Natural killer cell treated with Interleukin-12 subunit alpha and Interleukin-12 subunit beta and Interleukin-15 and Interleukin-18, amount 100 ng/mL, for 72 hours (primary cell): ENCODE measurements around the gene POR. TPM values are rescaled to one million over a fixed set of nuclear protein-coding genes. Genes with fewer than 3 reads are reported as not detected.

Source experiments
- ATAC-seq, 2 donors: fragments of 150-1000 bp; cut with Tn5 transposase in 1 of 2; sonication (Bioruptor Pico), chemical (Tn5 transposase) in 1 of 2; 2 replicates each; pipeline ENCODE4 v1.10.0; 2021
- DNase-seq: peaks from one replicate; pipeline ENCODE4 v3.0.0; 2022; ENCODE audit warnings: low spot score
- H3K27ac Mint-ChIP-seq, 2 donors: 1 replicate in 1 of 2; 2 replicates in 1 of 2; pipeline ENCODE4 v1.8.0; 2022; ENCODE audit warnings: mixed read lengths in 2 of 2, mild to moderate bottlenecking in 1 of 2, moderate library complexity in 1 of 2
- H3K27me3 Mint-ChIP-seq, 2 donors: 1 replicate in 1 of 2; 2 replicates in 1 of 2; pipeline ENCODE4 v1.8.0; 2022; ENCODE audit warnings: mixed read lengths in 2 of 2
- H3K36me3 Mint-ChIP-seq: one replicate; pipeline ENCODE4 v1.8.0; 2022; ENCODE audit warnings: mixed read lengths
- H3K4me1 Mint-ChIP-seq, 2 donors: 1 replicate in 1 of 2; 2 replicates in 1 of 2; pipeline ENCODE4 v1.8.0; 2022; ENCODE audit warnings: low read depth in 2 of 2, mixed read lengths in 2 of 2, mild to moderate bottlenecking in 1 of 2
- H3K4me3 Mint-ChIP-seq: one replicate; pipeline ENCODE4 v1.8.0; 2022; ENCODE audit warnings: mixed read lengths
- H3K9me3 Mint-ChIP-seq: 2 replicates; pipeline ENCODE4 v1.8.0; 2022; ENCODE audit warnings: mixed read lengths
- total RNA-seq, 2 donors: library from RNA; stranded (reverse); gene quantifications; one replicate each; pipeline ENCODE4 v1.2.3, GENCODE V29; 2022

Gene POR
- total RNA-seq, 2 donors from 2014 or later: 112 to 164 TPM

DNA sequence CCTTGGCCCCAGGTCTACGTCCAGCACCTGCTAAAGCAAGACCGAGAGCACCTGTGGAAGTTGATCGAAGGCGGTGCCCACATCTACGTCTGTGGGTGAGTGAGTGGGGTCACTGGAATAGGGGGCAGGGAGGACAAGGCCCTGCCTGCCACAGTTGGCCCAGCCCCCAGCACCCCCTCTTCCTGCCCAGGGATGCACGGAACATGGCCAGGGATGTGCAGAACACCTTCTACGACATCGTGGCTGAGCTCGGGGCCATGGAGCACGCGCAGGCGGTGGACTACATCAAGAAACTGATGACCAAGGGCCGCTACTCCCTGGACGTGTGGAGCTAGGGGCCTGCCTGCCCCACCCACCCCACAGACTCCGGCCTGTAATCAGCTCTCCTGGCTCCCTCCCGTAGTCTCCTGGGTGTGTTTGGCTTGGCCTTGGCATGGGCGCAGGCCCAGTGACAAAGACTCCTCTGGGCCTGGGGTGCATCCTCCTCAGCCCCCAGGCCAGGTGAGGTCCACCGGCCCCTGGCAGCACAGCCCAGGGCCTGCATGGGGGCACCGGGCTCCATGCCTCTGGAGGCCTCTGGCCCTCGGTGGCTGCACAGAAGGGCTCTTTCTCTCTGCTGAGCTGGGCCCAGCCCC is 71.3 kb downstream of the POR start:
- no peak for DNase-seq
- no peak overlapping the region for H3K4me3 Mint-ChIP-seq
- peak overlapping the region; percentile 47 to 74 for H3K27ac Mint-ChIP-seq
- no peaks in the 10 kb centered on the region for H3K9me3 Mint-ChIP-seq
- no peaks in the 10 kb centered on the region for H3K27me3 Mint-ChIP-seq
- ATAC-seq: no peak
- H3K36me3 Mint-ChIP-seq: no peaks in the 10 kb centered on the region
- H3K4me1 Mint-ChIP-seq: peaks cover 16 to 31% of the 10 kb centered on the region in 2 donors

DNA sequence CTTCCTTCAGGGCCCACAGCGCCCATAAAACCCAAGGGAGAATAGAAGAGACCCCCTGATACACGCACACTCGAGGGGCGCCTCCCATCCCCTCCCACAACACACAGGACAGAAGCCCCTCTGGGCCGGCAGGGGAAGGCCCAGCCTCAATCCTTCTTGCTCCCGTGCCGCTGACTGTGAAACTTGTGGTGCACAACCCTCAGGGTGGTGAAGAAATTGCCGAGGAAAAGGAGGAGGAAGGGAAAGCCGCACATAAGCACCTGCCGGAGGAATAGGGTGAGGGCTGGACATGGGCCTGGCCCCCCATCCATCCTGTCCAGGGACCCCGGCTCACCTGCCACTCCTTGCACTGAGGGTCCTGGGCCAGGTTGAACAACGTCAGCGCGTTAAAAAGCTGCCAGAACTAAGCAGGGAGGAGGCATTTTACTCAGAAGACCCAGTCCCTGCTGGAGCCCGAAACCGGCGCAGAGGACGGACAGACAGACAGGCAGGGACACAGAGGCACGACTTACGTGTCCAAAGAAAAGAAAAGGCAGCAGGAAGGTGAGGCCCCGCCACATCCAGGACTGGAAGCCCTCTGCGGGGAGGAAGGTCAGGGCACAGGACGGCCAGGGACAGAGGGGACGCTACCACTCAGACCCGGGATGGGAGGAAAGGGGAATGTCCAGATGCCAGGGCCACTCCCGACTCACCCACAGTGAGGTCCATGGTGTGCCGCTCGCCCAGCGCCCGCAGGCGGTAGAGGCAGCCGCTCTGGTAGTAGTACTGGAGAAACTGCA is 72.3 kb downstream of the POR start:
- no peaks in the 10 kb centered on the region for H3K27me3 Mint-ChIP-seq
- peak overlapping the region; percentile 47 to 74 for H3K27ac Mint-ChIP-seq
- DNase-seq: no peak
- no peak overlapping the region for H3K4me3 Mint-ChIP-seq
- H3K9me3 Mint-ChIP-seq: no peaks in the 10 kb centered on the region
- H3K36me3 Mint-ChIP-seq: no peaks in the 10 kb centered on the region
- ATAC-seq: no peak
- peaks cover 16 to 36% of the 10 kb centered on the region in 2 donors for H3K4me1 Mint-ChIP-seq

DNA sequence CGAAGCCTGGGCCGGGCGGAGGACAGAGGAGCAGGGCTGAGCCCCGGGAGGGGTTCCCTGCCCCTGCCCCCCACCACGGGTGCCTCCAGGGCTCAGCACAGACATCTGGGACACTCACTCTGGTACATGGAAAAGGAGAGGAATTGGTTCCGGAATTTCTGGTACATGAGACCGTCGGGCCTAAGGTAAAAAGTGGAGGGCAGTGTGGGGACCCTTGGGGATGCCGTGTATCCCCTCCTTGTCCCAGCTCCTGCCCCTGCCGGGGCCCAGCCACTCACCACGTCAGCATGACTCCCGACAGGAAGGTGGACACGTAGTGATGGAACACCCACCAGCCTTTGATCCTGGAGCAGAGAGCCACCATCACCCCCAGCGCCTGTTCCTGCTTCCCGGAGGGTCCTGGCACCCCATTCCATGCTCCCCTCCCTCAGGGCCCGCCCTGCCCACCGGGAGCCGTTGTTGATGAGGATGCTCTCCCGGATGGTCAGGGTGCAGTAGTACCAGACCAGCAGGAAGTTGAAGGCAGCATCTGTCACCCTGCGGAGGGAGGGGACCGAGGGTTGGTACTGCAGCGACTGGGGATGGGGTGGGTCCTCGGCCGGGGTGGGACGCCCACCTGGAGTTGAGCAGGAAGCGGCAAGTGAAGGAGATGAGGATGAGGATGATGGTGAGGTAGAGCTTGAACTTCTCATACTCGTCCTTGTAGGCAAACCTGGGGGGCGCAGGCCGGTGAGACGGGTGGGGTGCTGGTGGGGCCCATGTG is 73.0 kb downstream of the POR start:
- DNase-seq (no peak), ATAC-seq (no peak)
- H3K9me3 Mint-ChIP-seq: no peaks in the 10 kb centered on the region
- H3K36me3 Mint-ChIP-seq: no peaks in the 10 kb centered on the region
- peaks cover 16 to 39% of the 10 kb centered on the region in 2 donors for H3K4me1 Mint-ChIP-seq
- no peak overlapping the region for H3K4me3 Mint-ChIP-seq
- H3K27me3 Mint-ChIP-seq: no peaks in the 10 kb centered on the region
- H3K27ac Mint-ChIP-seq: peak overlapping the region; percentile 47 to 74

DNA sequence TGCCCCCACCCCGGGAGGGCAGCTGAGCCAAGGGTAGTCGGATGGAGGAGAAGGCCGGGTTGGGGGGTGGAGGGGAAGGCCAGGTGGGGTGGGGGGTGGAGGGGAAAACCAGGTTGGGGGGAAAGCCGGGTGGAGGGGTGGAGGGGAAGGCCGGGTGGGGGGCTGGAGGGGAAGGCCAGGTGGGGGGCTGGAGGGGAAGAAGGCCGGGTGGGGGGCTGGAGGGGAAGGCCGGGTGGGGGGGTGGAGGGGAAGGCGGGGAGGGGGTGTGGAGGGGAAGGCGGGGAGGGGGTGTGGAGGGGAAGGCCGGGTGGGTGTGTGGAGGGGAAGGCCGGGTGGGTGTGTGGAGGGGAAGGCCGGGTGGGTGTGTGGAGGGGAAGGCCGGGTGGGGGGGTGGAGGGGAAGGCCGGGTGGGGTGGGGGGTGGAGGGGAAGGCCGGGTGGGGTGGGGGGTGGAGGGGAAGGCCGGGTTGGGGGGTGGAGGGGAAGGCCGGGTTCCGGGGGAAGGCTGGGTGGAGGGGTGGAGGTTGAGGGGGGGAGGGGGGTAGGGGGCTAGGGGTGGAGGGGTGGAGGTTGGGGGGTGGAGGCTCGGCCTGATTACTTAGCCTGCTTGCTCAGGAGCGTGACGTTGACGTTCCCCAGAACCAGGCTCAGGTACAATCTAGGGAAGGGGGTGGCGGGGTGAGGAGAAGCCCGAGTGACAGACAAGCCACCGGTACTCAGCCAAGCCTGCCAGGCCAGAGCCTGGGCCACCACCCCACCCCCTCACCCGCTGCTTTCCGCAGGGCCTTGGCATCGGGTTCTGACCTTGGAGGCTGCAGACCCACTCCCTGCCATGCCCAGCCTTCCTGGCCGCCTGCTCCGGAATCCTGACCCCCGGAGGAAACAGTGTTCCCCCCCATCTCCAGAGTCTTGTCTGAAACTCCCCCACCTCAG is 73.9 kb downstream of the POR start:
- no peaks in the 10 kb centered on the region for H3K36me3 Mint-ChIP-seq
- H3K9me3 Mint-ChIP-seq: no peaks in the 10 kb centered on the region
- peak overlapping the region in 1 of 2 donors; percentile 89 for H3K27ac Mint-ChIP-seq
- ATAC-seq (no peak), DNase-seq (no peak)
- peaks cover 22 to 44% of the 10 kb centered on the region in 2 donors for H3K4me1 Mint-ChIP-seq
- H3K4me3 Mint-ChIP-seq: no peak overlapping the region
- no peaks in the 10 kb centered on the region for H3K27me3 Mint-ChIP-seq

- Mint-ChIP-seq H3K4me3 (peak overlapping the region; percentile 51), H3K4me1 (peaks cover 22 to 46% of the 10 kb centered on the region in 2 donors), H3K27me3 (no peaks in the 10 kb centered on the region), H3K36me3 (no peaks in the 10 kb centered on the region), H3K9me3 (no peaks in the 10 kb centered on the region), H3K27ac (peak overlapping the region; percentile 72 to 89)
- ATAC-seq (no peak), DNase-seq (peak; percentile 60)
Observed at GRCh38 chr7:75989500-75990388, 74.8 kb downstream of the POR start.

DNA sequence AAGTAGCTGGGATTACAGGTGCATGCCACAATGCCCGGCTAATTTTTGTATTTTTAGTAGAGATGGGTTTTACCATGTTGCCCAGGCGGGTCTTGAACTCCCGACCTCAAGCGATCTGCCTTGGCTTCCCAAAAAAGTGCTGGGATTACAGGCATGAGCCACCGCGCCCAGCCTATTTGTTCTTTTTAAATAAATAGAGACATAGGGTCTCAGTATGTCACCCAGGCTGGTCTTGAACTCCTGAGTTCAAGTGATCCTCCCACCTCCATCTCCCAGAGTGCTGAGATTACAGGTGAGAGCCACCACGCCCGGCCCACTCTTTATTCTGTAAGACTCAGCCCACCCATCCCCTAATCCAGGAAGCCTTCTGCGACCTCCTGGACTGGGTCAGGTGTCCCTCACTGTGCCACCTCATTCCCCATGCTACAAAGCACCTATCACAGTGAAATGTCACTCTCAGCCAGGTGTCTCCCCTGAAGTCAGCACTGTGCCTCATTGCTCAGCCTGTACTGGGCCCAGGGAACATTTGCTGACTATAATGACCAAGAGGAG is 76.7 kb downstream of the POR start:
- DNase-seq (peak; percentile 32), ATAC-seq (no peak)
- Mint-ChIP-seq H3K36me3 (no peaks in the 10 kb centered on the region), H3K4me1 (peaks cover 33 to 59% of the 10 kb centered on the region in 2 donors), H3K27ac (peak overlapping the region in 1 of 2 donors; percentile 89), H3K9me3 (no peaks in the 10 kb centered on the region), H3K4me3 (no peak overlapping the region), H3K27me3 (no peaks in the 10 kb centered on the region)

DNA sequence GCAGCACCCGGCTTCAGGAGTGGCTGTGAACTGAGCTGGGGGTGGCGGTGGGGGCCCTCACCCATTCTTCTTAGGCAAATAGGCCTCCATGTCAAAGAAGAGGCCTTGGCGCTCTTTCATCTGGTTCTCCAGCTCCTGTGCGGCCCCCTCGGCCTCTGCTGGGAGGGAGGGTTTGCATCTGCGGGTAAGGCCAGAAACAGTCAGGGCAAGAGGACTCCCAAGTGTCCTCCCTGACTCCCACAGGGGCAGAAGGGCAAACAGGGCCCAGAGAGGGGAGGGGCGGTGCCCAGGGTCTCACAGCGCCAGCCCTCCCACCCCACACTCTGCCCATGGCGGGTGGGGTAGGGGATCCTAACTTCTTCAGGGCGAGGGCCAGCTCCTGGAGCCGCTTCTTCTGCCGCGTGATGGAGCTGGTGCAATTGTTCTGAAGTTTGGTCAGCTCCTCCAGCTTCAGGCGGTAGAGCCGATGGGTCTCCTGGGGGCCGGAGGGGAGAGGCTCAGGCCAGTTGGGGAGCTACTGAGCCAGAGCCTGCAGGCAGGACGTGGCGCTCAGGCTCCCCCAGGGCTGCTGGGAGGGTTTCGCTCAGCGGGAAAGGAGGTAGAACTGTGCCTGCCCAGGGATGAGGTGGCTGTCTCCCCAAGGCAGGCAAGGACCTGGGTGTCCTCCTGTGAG is 77.3 kb downstream of the POR start:
- no peak overlapping the region for H3K4me3 Mint-ChIP-seq
- no peaks in the 10 kb centered on the region for H3K36me3 Mint-ChIP-seq
- H3K9me3 Mint-ChIP-seq: no peaks in the 10 kb centered on the region
- peaks cover 39 to 60% of the 10 kb centered on the region in 2 donors for H3K4me1 Mint-ChIP-seq
- no peaks in the 10 kb centered on the region for H3K27me3 Mint-ChIP-seq
- peak; percentile 59 for DNase-seq
- peak overlapping the region in 1 of 2 donors; percentile 86 for H3K27ac Mint-ChIP-seq
- no peak for ATAC-seq

DNA sequence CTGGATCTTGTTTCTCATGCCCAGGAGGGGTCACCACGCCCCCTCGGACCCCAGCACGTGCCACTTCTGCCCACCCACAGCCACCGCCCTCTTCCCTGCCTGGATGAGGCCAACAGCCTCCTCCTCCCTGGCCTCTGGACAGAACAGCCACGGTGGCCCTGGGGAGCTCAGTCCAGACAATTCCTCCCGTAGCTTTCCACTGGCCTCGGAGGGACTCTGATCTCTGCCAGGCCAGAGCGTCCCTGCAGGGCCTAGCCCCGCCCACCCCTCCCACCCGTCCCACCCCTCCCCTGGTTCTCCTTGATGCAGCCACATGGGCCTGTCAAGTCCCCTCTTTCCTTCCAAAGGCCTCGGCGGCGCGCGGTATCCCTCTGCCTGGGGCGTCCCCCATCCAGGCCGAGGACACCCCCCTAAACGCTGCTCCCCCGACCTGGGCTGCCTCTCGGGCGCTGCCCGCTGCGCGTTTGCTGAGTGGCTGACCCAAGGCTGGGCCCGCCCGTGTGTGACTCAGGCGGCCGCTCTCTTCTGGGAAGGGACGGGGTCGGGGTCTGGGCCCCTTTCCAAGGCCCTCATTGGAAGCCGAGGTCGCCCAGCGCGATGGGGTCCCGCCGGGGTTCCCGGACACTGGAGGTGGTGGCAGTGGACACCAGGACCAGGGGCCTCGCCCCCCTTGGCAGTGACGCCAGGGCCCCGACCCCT is 78.9 kb downstream of the POR start:
- H3K27me3 Mint-ChIP-seq: no peaks in the 10 kb centered on the region
- H3K36me3 Mint-ChIP-seq: peaks cover under 1% of the 10 kb centered on the region
- peaks cover 45 to 63% of the 10 kb centered on the region in 2 donors for H3K4me1 Mint-ChIP-seq
- DNase-seq (no peak), ATAC-seq (peak; percentile 50 to 51)
- peak overlapping the region; percentile 78 for H3K4me3 Mint-ChIP-seq
- H3K27ac Mint-ChIP-seq: peak overlapping the region; percentile 28 to 86
- H3K9me3 Mint-ChIP-seq: no peaks in the 10 kb centered on the region

- Mint-ChIP-seq H3K9me3 (no peaks in the 10 kb centered on the region), H3K4me3 (peak within 1 kb of the TSS; percentile 78), H3K27ac (peak within 1 kb of the TSS; percentile 57 to 86), H3K4me1 (peaks cover 44 to 64% of the 10 kb centered on the region in 2 donors), H3K27me3 (no peaks in the 10 kb centered on the region), H3K36me3 (peaks cover 7% of the 10 kb centered on the region)
- DNase-seq (peak; percentile 96), ATAC-seq (peak; percentile 97 to 98)
Observed at GRCh38 chr7:75994388-75995051, 79.6 kb downstream of the POR start, which contains the start of gene TMEM120A. TMEM120A (minus strand) TSS chr7:75994595; CDS start chr7:75994570, 25 bp downstream.

GRCh38 chr7:75995052-75995471 is 80.1 kb downstream of the POR start:
- no peaks in the 10 kb centered on the region for H3K27me3 Mint-ChIP-seq
- DNase-seq: no peak
- H3K9me3 Mint-ChIP-seq: no peaks in the 10 kb centered on the region
- peak overlapping the region; percentile 78 for H3K4me3 Mint-ChIP-seq
- peak overlapping the region; percentile 57 to 80 for H3K27ac Mint-ChIP-seq
- peaks cover 39 to 59% of the 10 kb centered on the region in 2 donors for H3K4me1 Mint-ChIP-seq
- ATAC-seq: no peak
- H3K36me3 Mint-ChIP-seq: peaks cover 7% of the 10 kb centered on the region

GRCh38 chr7:75995996-75996395 is 81.0 kb downstream of the POR start:
- Mint-ChIP-seq H3K27me3 (no peaks in the 10 kb centered on the region), H3K4me3 (peak overlapping the region; percentile 78), H3K36me3 (peaks cover 7% of the 10 kb centered on the region), H3K9me3 (no peaks in the 10 kb centered on the region), H3K4me1 (peaks cover 32 to 51% of the 10 kb centered on the region in 2 donors), H3K27ac (peak overlapping the region; percentile 57 to 80)
- DNase-seq (no peak), ATAC-seq (no peak)
